DMS53 (cell line): ENCODE results near the gene LILRB4.
"Not testable (repeated sequence)": the region's sequence is repeated elsewhere in the genome, so short reads cannot be mapped to it uniquely, and the experiment has no call there.

Experiments
- DNase-seq: peaks from one replicate; lab custom pipeline; 2025; lab: John Stamatoyannopoulos, UW

The LILRB4 gene

GRCh38 chr19:54694648-54695047 is 31.9 kb downstream of the LILRB4 start:
- no peak for DNase-seq

- no peak for DNase-seq
Observed at GRCh38 chr19:54696117-54696548, 33.3 kb downstream of the LILRB4 start.

GRCh38 chr19:54696766-54697165 is 34.0 kb downstream of the LILRB4 start:
- no peak for DNase-seq

- DNase-seq: not testable (repeated sequence)
Observed at GRCh38 chr19:54697716-54698115, 34.9 kb downstream of the LILRB4 start.

- DNase-seq: no peak
Observed at GRCh38 chr19:54704928-54705327, 42.1 kb downstream of the LILRB4 start.

GRCh38 chr19:54707962-54708361 is 45.2 kb downstream of the LILRB4 start:
- DNase-seq: no peak

- DNase-seq: no peak
Observed at GRCh38 chr19:54708781-54709180, 46.0 kb downstream of the LILRB4 start.

GRCh38 chr19:54709212-54709948 is 46.6 kb downstream of the LILRB4 start:
- no peak for DNase-seq

- DNase-seq: not testable (repeated sequence)
Observed at GRCh38 chr19:54709956-54710355, 47.2 kb downstream of the LILRB4 start.
